ENCODE results near the gene TIMM13. TPM values are rescaled to one million over a fixed set of nuclear protein-coding genes. Genes with fewer than 3 reads are reported as not detected.

The TIMM13 gene
- total RNA-seq, 1 donor from 2014 or later = 117 TPM

- peaks cover 3% of the 10 kb centered on the region for H3K36me3 Mint-ChIP-seq (ENCODE audit: low read depth, unreplicated experiment)
- no peak for DNase-seq (ENCODE audit: low spot score)
- TF ChIP-seq CTCF (IDR thresholded peaks at IDR 0.05; ENCODE audit: unreplicated experiment) = no peak
- H3K27ac Mint-ChIP-seq (ENCODE audit: unreplicated experiment) = no peak overlapping the region
- no peaks in the 10 kb centered on the region for H3K4me1 Mint-ChIP-seq (ENCODE audit: unreplicated experiment)
- H3K27me3 Mint-ChIP-seq (ENCODE audit: unreplicated experiment) = peaks cover 8% of the 10 kb centered on the region
- peaks cover 4% of the 10 kb centered on the region for H3K9me3 Mint-ChIP-seq (ENCODE audit: unreplicated experiment)
- no peak overlapping the region for H3K4me3 Mint-ChIP-seq (ENCODE audit: unreplicated experiment)
Measured at GRCh38 chr19:2376784-2377519, 50.4 kb downstream of the TIMM13 start.

Small RNAs within 50 kb of the gene (microRNA-seq; reads per million reads assigned to microRNA genes)
- gene MIR7108 (ENCODE audit: unreplicated experiment) = 3.7 reads per million, percentile 43 among the genes with 10 or more reads in this experiment

Other genes with a start within 250 kb of the TIMM13 start
- gene PLEKHJ1, start 191.3 kb downstream of the TIMM13 start, total RNA-seq (ENCODE audit: unreplicated experiment) = 126 TPM
- 137 TPM for gene SF3A2, start 190.8 kb downstream of the TIMM13 start, total RNA-seq (ENCODE audit: unreplicated experiment)
- gene AMH, start 178.3 kb downstream of the TIMM13 start, total RNA-seq (ENCODE audit: unreplicated experiment) = 5.6 TPM
- gene JSRP1, start 171.2 kb downstream of the TIMM13 start, total RNA-seq (ENCODE audit: unreplicated experiment) = not detected
- gene PEAK3, start 145.4 kb downstream of the TIMM13 start, total RNA-seq (ENCODE audit: unreplicated experiment) = 0.97 TPM
- gene LINGO3, start 119.4 kb downstream of the TIMM13 start, total RNA-seq (ENCODE audit: unreplicated experiment) = not detected
- 108 TPM for gene LSM7, start 99.0 kb downstream of the TIMM13 start, total RNA-seq (ENCODE audit: unreplicated experiment)
- gene SPPL2B, start 98.9 kb downstream of the TIMM13 start, total RNA-seq (ENCODE audit: unreplicated experiment) = 75.2 TPM
- not detected for gene TMPRSS9, start 67.3 kb downstream of the TIMM13 start, total RNA-seq (ENCODE audit: unreplicated experiment)
- gene LMNB2, start 29.4 kb upstream of the TIMM13 start, total RNA-seq (ENCODE audit: unreplicated experiment) = 49.6 TPM
- 1.2 TPM for gene GADD45B, start 48.5 kb upstream of the TIMM13 start, total RNA-seq (ENCODE audit: unreplicated experiment)

Data from endothelial cell (in vitro differentiated cells).